IMR-90 (cell line): ENCODE results near the gene CHL1.

Source experiments
- CEBPB ChIP-seq: IDR thresholded peaks from 2 replicates; pipeline ENCODE4 v1.6.1; 2012; ENCODE audit warnings: low read depth, low read length, improper control_type of control experiment
- POLR2A ChIP-seq: IDR thresholded peaks from 2 replicates; pipeline ENCODE4 v1.6.1; 2012; ENCODE audit warnings: mild to moderate bottlenecking, low read depth, low read length
- RAD21 ChIP-seq: IDR thresholded peaks from 2 replicates; pipeline ENCODE4 v1.6.1; 2012; ENCODE audit warnings: low read length, improper control_type of control experiment
- RCOR1 ChIP-seq: IDR thresholded peaks from 2 replicates; pipeline ENCODE4 v1.6.1; 2012; ENCODE audit warnings: mild to moderate bottlenecking, low read length, improper control_type of control experiment; ENCODE audit not compliant: insufficient replicate concordance
- RFX5 ChIP-seq: IDR thresholded peaks from 2 replicates; pipeline ENCODE4 v1.8.0; 2012; ENCODE audit warnings: low read depth, mild to moderate bottlenecking, low read length, moderate library complexity
- TF ChIP-seq, protein P1 (sequence below): fragments of 150-350 bp; IDR thresholded peaks from 2 replicates; pipeline ENCODE4 v1.6.1; 2017; ENCODE audit warnings: mild to moderate bottlenecking, antibody characterized with exemption, low read length, low read depth
- TF ChIP-seq, protein P2 (sequence below): conservative IDR thresholded peaks from 2 replicates; pipeline ENCODE4 v1.5.1; 2012; ENCODE audit warnings: mild to moderate bottlenecking, low read depth, low read length, improper control_type of control experiment

DNA sequence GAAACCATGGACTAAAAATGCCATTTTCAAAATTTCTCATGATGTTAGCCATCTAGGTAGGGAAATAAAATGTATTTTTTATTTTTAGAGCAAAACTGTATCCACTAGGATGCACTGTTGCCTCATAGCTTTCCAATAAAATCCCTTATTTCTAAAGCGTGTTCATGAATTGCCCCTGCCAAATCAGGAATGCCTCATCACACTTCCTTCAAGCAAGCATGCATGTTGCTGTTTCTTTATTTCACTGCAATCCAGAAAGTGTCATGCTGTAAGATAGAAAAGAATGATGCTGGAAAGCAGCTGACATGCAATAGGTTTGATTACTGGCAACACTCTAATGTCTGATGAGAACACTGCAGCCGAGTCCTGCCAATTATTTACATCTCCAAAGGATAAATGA lies 239.5 kb downstream of the CHL1 start:
- TF ChIP-seq RCOR1 (no peak), RFX5 (no peak), RAD21 (no peak), CEBPB (no peak), POLR2A (no peak)
- TF ChIP-seq, protein P1, sequence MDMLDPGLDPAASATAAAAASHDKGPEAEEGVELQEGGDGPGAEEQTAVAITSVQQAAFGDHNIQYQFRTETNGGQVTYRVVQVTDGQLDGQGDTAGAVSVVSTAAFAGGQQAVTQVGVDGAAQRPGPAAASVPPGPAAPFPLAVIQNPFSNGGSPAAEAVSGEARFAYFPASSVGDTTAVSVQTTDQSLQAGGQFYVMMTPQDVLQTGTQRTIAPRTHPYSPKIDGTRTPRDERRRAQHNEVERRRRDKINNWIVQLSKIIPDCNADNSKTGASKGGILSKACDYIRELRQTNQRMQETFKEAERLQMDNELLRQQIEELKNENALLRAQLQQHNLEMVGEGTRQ = no peak
- TF ChIP-seq, protein P2, sequence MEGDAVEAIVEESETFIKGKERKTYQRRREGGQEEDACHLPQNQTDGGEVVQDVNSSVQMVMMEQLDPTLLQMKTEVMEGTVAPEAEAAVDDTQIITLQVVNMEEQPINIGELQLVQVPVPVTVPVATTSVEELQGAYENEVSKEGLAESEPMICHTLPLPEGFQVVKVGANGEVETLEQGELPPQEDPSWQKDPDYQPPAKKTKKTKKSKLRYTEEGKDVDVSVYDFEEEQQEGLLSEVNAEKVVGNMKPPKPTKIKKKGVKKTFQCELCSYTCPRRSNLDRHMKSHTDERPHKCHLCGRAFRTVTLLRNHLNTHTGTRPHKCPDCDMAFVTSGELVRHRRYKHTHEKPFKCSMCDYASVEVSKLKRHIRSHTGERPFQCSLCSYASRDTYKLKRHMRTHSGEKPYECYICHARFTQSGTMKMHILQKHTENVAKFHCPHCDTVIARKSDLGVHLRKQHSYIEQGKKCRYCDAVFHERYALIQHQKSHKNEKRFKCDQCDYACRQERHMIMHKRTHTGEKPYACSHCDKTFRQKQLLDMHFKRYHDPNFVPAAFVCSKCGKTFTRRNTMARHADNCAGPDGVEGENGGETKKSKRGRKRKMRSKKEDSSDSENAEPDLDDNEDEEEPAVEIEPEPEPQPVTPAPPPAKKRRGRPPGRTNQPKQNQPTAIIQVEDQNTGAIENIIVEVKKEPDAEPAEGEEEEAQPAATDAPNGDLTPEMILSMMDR = no peak
